HepG2 (cell line): ENCODE measurements around the gene ADARB1. TPM values are rescaled to one million over a fixed set of nuclear protein-coding genes. Genes with fewer than 3 reads are reported as not detected.
A peak's percentile ranks its signal among the peaks of the same experiment; 100 is the strongest.

Experiments
- ATAC-seq: fragments of 200-7000 bp; cut with Tn5 transposase; 3 replicates; pipeline ENCODE4 v1.9.1; 2020; ENCODE audit warnings: mild to moderate bottlenecking, moderate library complexity
- BruUV-seq: library from RNA; stranded (reverse); fragments of 400-500 nt; replicated peaks from 2 replicates; lab custom pipeline; 2021; lab: Mats Ljungman, UMichigan
- CTCF ChIA-PET: fragments of 300-600 bp; formaldehyde crosslinking; extraction: SDS; loops from one replicate; lab custom pipeline; 2021; ENCODE audit warnings: low total read pairs, inconsistent platforms, low intra/inter-chr PET ratio; lab: Yijun Ruan, JAX
- POLR2A ChIA-PET: fragments of 350-600 bp; sonication (Branson Sonifier 250); formaldehyde crosslinking; loops from one replicate; lab custom pipeline; 2020; ENCODE audit warnings: antibody characterized with exemption, inconsistent platforms; lab: Yijun Ruan, JAX
- DNase-seq: peaks from one replicate; pipeline ENCODE4 v3.0.0-alpha.2; 2015; ENCODE audit warnings: low spot score
- FAIRE-seq: peaks from 3 replicates; lab custom pipeline; 2011; peaks lifted over from hg19 to GRCh38; lab: Jason Lieb, UNC
- H2AFZ ChIP-seq: one replicate; pipeline ENCODE4 v1.6.1; 2011; ENCODE audit warnings: low read length, inconsistent platforms
- H3K27ac ChIP-seq: fragments of 300-600 bp; 3 replicates; pipeline ENCODE4 v1.8.0; 2011; ENCODE audit warnings: mixed run types, mild to moderate bottlenecking, mixed read lengths, low read length, inconsistent platforms; ENCODE audit not compliant: insufficient read depth; ENCODE audit errors: extremely low read length
- H3K27me3 ChIP-seq, 2 experiments: fragments of 200-600 bp in 1 of 2; 2 replicates in 1 of 2; 3 replicates in 1 of 2; pipeline versions ENCODE4 v1.6.0 to v1.8.0; 2011; ENCODE audit warnings: low read length in 2 of 2, mild to moderate bottlenecking in 2 of 2, moderate library complexity in 2 of 2, inconsistent platforms in 1 of 2; ENCODE audit not compliant: insufficient read depth in 2 of 2, control insufficient read depth in 1 of 2
- H3K36me3 ChIP-seq, 2 experiments: fragments of 200-600 bp in 1 of 2; replicated peaks in 1 of 2; 2 replicates in 1 of 2; 3 replicates in 1 of 2; pipeline versions ENCODE4 v1.5.1 to v1.8.0; 2011; ENCODE audit warnings: low read length in 2 of 2, inconsistent platforms in 1 of 2; ENCODE audit not compliant: insufficient read depth in 2 of 2, control insufficient read depth in 1 of 2
- H3K4me1 ChIP-seq: 2 replicates; pipeline ENCODE4 v1.5.1; 2012; ENCODE audit warnings: low read length, inconsistent platforms; ENCODE audit not compliant: insufficient read depth
- H3K4me2 ChIP-seq: 2 replicates; pipeline ENCODE4 v1.6.0; 2011; ENCODE audit warnings: low read depth, low read length, inconsistent platforms
- H3K4me3 ChIP-seq, 3 experiments: fragments of 200-600 bp in 1 of 3; sonication (generic), shearing (Covaris generic) in 1 of 3; replicated peaks in 1 of 3; 2 replicates each; pipeline ENCODE4 v1.5.1; 2011 to 2016; ENCODE audit warnings: low read length in 3 of 3, inconsistent platforms in 2 of 3, low read depth in 2 of 3, mild to moderate bottlenecking in 2 of 3, control low read depth in 1 of 3, mixed read lengths in 1 of 3; ENCODE audit not compliant: insufficient read depth in 1 of 3
- H3K79me2 ChIP-seq: one replicate; pipeline ENCODE4 v1.6.1; 2011; ENCODE audit warnings: low read length, inconsistent platforms; ENCODE audit not compliant: insufficient read depth
- H3K9ac ChIP-seq: 2 replicates; pipeline ENCODE4 v1.6.0; 2011; ENCODE audit warnings: mild to moderate bottlenecking, low read depth, low read length, inconsistent platforms; ENCODE audit not compliant: insufficient read depth
- H3K9me3 ChIP-seq: 2 replicates; pipeline ENCODE4 v1.5.1; 2012; ENCODE audit warnings: mild to moderate bottlenecking, low read length
- H4K20me1 ChIP-seq: 2 replicates; pipeline ENCODE4 v1.6.0; 2011; ENCODE audit warnings: inconsistent platforms, mild to moderate bottlenecking, low read length, moderate library complexity; ENCODE audit not compliant: insufficient read depth
- CAMTA2 ChIP-seq: sonication (generic); formaldehyde crosslinking; IDR thresholded peaks from 2 replicates; pipeline ENCODE4 v1.4.0; 2020; ENCODE audit warnings: mild to moderate bottlenecking, missing genetic modification reagents, borderline replicate concordance
- CEBPB ChIP-seq: IDR thresholded peaks from 2 replicates; pipeline ENCODE4 v1.6.1; 2011; ENCODE audit warnings: low read depth, low read length, improper control_type of control experiment, borderline replicate concordance
- ELF1 ChIP-seq: sonication (generic); formaldehyde crosslinking; IDR thresholded peaks from 2 replicates; pipeline ENCODE4 v1.4.0; 2020; ENCODE audit warnings: missing genetic modification reagents
- ZFP1 ChIP-seq: IDR thresholded peaks from 2 replicates; pipeline ENCODE4 v1.6.1; 2016
- ZNF160 ChIP-seq: sonication (generic); formaldehyde crosslinking; IDR thresholded peaks from 2 replicates; pipeline ENCODE4 v1.8.0; 2022; ENCODE audit warnings: mild to moderate bottlenecking, inconsistent platforms, missing genetic modification reagents
- ZNF230 ChIP-seq: sonication (generic); formaldehyde crosslinking; IDR thresholded peaks from 2 replicates; pipeline ENCODE4 v1.4.0; 2020; ENCODE audit warnings: mild to moderate bottlenecking, missing genetic modification reagents
- ZNF234 ChIP-seq: sonication (generic); formaldehyde crosslinking; conservative IDR thresholded peaks from 2 replicates; pipeline ENCODE4 v1.5.1; 2020; ENCODE audit warnings: mild to moderate bottlenecking, missing genetic modification reagents
- ZNF577 ChIP-seq: sonication (generic); formaldehyde crosslinking; IDR thresholded peaks from 2 replicates; pipeline ENCODE4 v1.4.0; 2020; ENCODE audit warnings: mild to moderate bottlenecking, low read depth, missing genetic modification reagents, borderline replicate concordance
- ZNF598 ChIP-seq: sonication (generic); formaldehyde crosslinking; IDR thresholded peaks from 2 replicates; pipeline ENCODE4 v1.5.1; 2020; ENCODE audit warnings: mild to moderate bottlenecking, missing genetic modification reagents, borderline replicate concordance
- WGBS: methylation state at CpG from one replicate; pipeline ENCODE4 v1.1.6; 2017; ENCODE audit warnings: low lambda C conversion rate; 5-methylcytosine and 5-hydroxymethylcytosine counted together
- in situ Hi-C: cut with HindIII; loops from 2 replicates; pipeline ENCODE4 v1.10.0; 2017; ENCODE audit warnings: low pct_unique_long_range_greater_than_20kb; ENCODE audit not compliant: extremely low pct_ligation_motif_present
- intact Hi-C: fragments of 100-400 bp; cut with micrococcal nuclease; formaldehyde crosslinking; loops from one replicate; pipeline ENCODE4 v1.10.0; 2022; ENCODE audit not compliant: unreplicated experiment
- polyA plus RNA-seq, 8 experiments: library from polyadenylated mRNA; depleted of rRNA in 3 of 8; stranded (reverse) in 7 of 8; unstranded in 1 of 8; fragments of >200 nt; fragmentation: Illumina TruSeq in 4 of 8; extraction: Trizol in 4 of 8; gene quantifications; 2 replicates each; pipeline versions ENCODE4 v1.2.1 to v1.2.3, GENCODE V29; 2011 to 2016; ENCODE audit warnings: low read depth in 4 of 8, missing spikeins in 1 of 8, mixed read lengths in 1 of 8; ENCODE audit not compliant: insufficient read depth in 1 of 8
- total RNA-seq, 5 experiments: library from RNA; depleted of rRNA; stranded (reverse); fragments of >200 nt; fragmentation: Illumina TruSeq; extraction: Trizol; gene quantifications; 2 replicates each; pipeline ENCODE4 v1.2.3, GENCODE V29; 2016; ENCODE audit warnings: low read depth in 1 of 5

ADARB1 gene
- total and polyA plus RNA-seq, 2 of the 13 experiments (the other 11 are each of a cell fraction or from before 2014, with no cell fraction given): 6.6 to 10.0 TPM

DNA sequence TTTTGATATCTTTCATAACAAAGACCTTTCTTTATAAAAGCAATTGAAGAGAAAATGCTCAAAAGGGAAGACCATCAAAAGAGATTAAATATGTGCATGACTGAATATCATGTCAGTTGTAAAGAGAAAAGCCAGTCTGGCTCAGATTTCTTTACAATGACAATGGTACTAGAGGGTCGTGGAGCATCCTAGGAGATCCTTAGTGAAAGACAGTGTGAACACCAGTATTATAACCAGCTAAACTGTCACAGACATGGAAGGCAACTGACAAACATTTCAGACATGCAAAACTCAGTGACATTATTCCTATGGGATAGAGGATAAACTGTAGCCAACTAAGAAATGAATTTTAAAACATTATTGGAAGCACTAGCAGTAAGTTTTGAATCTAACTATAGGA lies 27.1 kb upstream of the ADARB1 start:
- CTCF ChIA-PET: no interaction called here
- ATAC-seq: no peak
- in situ Hi-C loops: no loop called here
- TF ChIP-seq ZFP1 (CRISPR knock-in tag) (peak; percentile 97; the same call in 1 of the 2 replicates), ZNF234 (CRISPR knock-in tag) (no peak)
- TF ChIP-seq, all 625 proteins: peak for 1
- Histone ChIP-seq H3K27ac (no peak overlapping the region), H4K20me1 (no peaks in the 10 kb centered on the region), H3K9me3 (peaks cover 17% of the 10 kb centered on the region), H3K4me3 (no peak overlapping the region), H3K9ac (no peak overlapping the region), H3K79me2 (no peaks in the 10 kb centered on the region), H2AFZ (no peak overlapping the region), H3K27me3 (peaks cover 4 to 46% of the 10 kb centered on the region in 2 experiments; a peak in 4 of 5 replicates), H3K4me2 (no peak overlapping the region), H3K4me1 (peaks cover 17% of the 10 kb centered on the region; the same call in 1 of the 2 replicates), H3K36me3 (no peaks in the 10 kb centered on the region)
- DNase-seq (no peak), FAIRE-seq (no peak)
- intact Hi-C loops: no loop called here
- 11% methylated on average over 1 of the region's 1 CpG for WGBS
- BruUV-seq: no TSS peak
- POLR2A ChIA-PET: no interaction called here

DNA sequence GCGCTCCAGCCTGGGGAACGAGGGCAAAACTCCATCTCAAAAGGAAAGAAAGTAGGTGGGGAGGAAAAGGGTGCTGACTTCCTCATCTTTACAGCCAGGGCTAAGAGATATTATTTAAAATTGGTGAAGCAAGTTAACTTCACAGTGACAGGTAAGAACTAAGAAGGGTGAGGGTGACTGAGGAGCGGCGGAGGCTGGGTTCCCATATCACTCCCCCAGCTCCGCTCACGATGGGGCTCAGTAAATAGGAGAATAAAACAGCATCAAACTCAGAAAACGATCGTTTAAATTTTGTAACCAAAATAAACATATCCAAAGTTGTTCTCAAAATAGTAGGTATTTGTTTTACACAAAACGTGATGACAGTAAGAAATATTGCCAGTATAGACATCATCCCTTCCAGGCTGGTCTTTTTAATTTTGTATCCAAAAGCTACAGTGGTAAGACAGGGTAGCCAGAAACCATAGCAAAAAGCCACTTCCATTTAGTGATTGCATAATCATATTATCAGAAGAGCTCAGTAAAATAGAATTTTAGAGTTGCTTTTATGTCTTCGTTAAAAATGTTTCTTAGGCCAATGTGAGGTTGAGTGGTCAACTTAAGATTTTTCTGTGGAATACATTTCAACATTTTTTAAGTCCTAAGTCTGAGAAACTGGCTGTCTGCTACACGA lies 26.2 kb upstream of the ADARB1 start:
- in situ Hi-C loops: no loop called here
- no peaks in the 10 kb centered on the region for H4K20me1 ChIP-seq
- DNase-seq: no peak
- ChIA-PET CTCF (no interaction called here), POLR2A (no interaction called here)
- no peak overlapping the region for H3K4me3 ChIP-seq
- no peak overlapping the region for H3K9ac ChIP-seq
- intact Hi-C loops: no loop called here
- peaks cover 1 to 45% of the 10 kb centered on the region in 2 experiments; a peak in 3 of 5 replicates for H3K27me3 ChIP-seq
- TF ChIP-seq CAMTA2 (no peak), ZNF598 (no peak), ZNF577 (CRISPR knock-in tag) (no peak), CEBPB (peak; percentile 40; the same call in 1 of the 2 replicates), ZNF230 (CRISPR knock-in tag) (no peak), ZNF160 (CRISPR knock-in tag) (no peak), ELF1 (no peak)
- no peak for FAIRE-seq
- no peaks in the 10 kb centered on the region for H3K79me2 ChIP-seq
- H3K4me2 ChIP-seq: no peak overlapping the region
- no TSS peak for BruUV-seq
- peaks cover 17% of the 10 kb centered on the region for H3K9me3 ChIP-seq
- H3K27ac ChIP-seq: no peak overlapping the region
- no peak overlapping the region for H2AFZ ChIP-seq
- peaks cover 17% of the 10 kb centered on the region; the same call in 1 of the 2 replicates for H3K4me1 ChIP-seq
- no peak for ATAC-seq
- 62% methylated on average over 11 of the region's 11 CpGs for WGBS
- H3K36me3 ChIP-seq: no peaks in the 10 kb centered on the region
